H9 (cell line): ENCODE measurements around the gene TBCK. TPM values are rescaled to one million over a fixed set of nuclear protein-coding genes. Genes with fewer than 3 reads are reported as not detected.

Experiments
- DNase-seq: peaks from one replicate; pipeline ENCODE4 v3.0.0-alpha.2; 2017
- H2AFZ ChIP-seq: one replicate; pipeline ENCODE4 v1.6.1; 2013; ENCODE audit warnings: mild to moderate bottlenecking, low read length, control low read depth, moderate library complexity
- H2AK5ac ChIP-seq: 2 replicates; pipeline ENCODE4 v1.6.1; 2013; ENCODE audit warnings: low read length, control low read depth, mixed read lengths; ENCODE audit not compliant: insufficient read length
- H2BK120ac ChIP-seq: one replicate; pipeline ENCODE4 v1.6.1; 2013; ENCODE audit warnings: low read depth, mild to moderate bottlenecking, low read length, control low read depth, inconsistent platforms; ENCODE audit not compliant: poor library complexity, severe bottlenecking
- H2BK12ac ChIP-seq: 2 replicates; pipeline ENCODE4 v1.6.1; 2013; ENCODE audit warnings: low read length, control low read depth, mixed read lengths, low read depth; ENCODE audit not compliant: insufficient read length
- H2BK15ac ChIP-seq: 2 replicates; pipeline ENCODE4 v1.6.1; 2013; ENCODE audit warnings: low read depth, low read length, control low read depth
- H2BK20ac ChIP-seq: one replicate; pipeline ENCODE4 v1.6.1; 2013; ENCODE audit warnings: low read depth, mild to moderate bottlenecking, low read length, control low read depth, inconsistent platforms; ENCODE audit not compliant: poor library complexity, severe bottlenecking
- H2BK5ac ChIP-seq: 2 replicates; pipeline ENCODE4 v1.6.1; 2013; ENCODE audit warnings: low read length, control low read depth, mixed read lengths; ENCODE audit not compliant: insufficient read length
- H3K14ac ChIP-seq: 2 replicates; pipeline ENCODE4 v1.6.1; 2013; ENCODE audit warnings: low read length, control low read depth; ENCODE audit not compliant: insufficient read depth
- H3K18ac ChIP-seq: 2 replicates; pipeline ENCODE4 v1.6.1; 2013; ENCODE audit warnings: low read depth, mild to moderate bottlenecking, mixed read lengths, low read length, control low read depth; ENCODE audit not compliant: insufficient read length
- H3K23ac ChIP-seq: 2 replicates; pipeline ENCODE4 v1.6.1; 2013; ENCODE audit warnings: low read length, control low read depth, mixed read lengths, low read depth; ENCODE audit not compliant: insufficient read length
- H3K23me2 ChIP-seq: 2 replicates; pipeline ENCODE4 v1.6.1; 2013; ENCODE audit warnings: low read depth, mild to moderate bottlenecking, mixed read lengths, low read length, control low read depth; ENCODE audit not compliant: insufficient read length, poor library complexity, severe bottlenecking
- H3K27ac ChIP-seq: 2 replicates; pipeline ENCODE4 v1.5.1; 2013; ENCODE audit warnings: low read length, control low read depth, mixed read lengths, low read depth; ENCODE audit not compliant: insufficient read length
- H3K27me3 ChIP-seq: 2 replicates; pipeline ENCODE4 v1.6.1; 2013; ENCODE audit warnings: low read length, control low read depth, inconsistent platforms; ENCODE audit not compliant: insufficient read depth
- H3K4ac ChIP-seq: 2 replicates; pipeline ENCODE4 v1.6.1; 2013; ENCODE audit warnings: low read depth, mild to moderate bottlenecking, control low read depth, inconsistent platforms, low read length, moderate library complexity
- H3K4me1 ChIP-seq: 2 replicates; pipeline ENCODE4 v1.6.1; 2013; ENCODE audit warnings: low read length, control low read depth, inconsistent platforms; ENCODE audit not compliant: insufficient read depth
- H3K4me2 ChIP-seq: 2 replicates; pipeline ENCODE4 v1.6.1; 2013; ENCODE audit warnings: low read length, control low read depth, mixed read lengths; ENCODE audit not compliant: insufficient read length, insufficient read depth
- H3K56ac ChIP-seq: 2 replicates; pipeline ENCODE4 v1.6.1; 2013; ENCODE audit warnings: low read depth, mild to moderate bottlenecking, mixed read lengths, low read length, control low read depth; ENCODE audit not compliant: insufficient read length
- H3K79me1 ChIP-seq: 2 replicates; pipeline ENCODE4 v1.6.1; 2013; ENCODE audit warnings: low read depth, mild to moderate bottlenecking, moderate library complexity, low read length, control low read depth, inconsistent platforms; ENCODE audit not compliant: insufficient read depth, poor library complexity, severe bottlenecking
- H3K79me2 ChIP-seq: 2 replicates; pipeline ENCODE4 v1.6.1; 2013; ENCODE audit warnings: low read length, control low read depth, inconsistent platforms; ENCODE audit not compliant: insufficient read depth
- H3K9ac ChIP-seq: 2 replicates; pipeline ENCODE4 v1.6.1; 2013; ENCODE audit warnings: low read length, control low read depth, mixed read lengths; ENCODE audit not compliant: insufficient read length; ENCODE audit errors: extremely low read depth
- H3K9me3 ChIP-seq: one replicate; pipeline ENCODE4 v1.6.1; 2013; ENCODE audit warnings: low read depth, low read length, inconsistent platforms; ENCODE audit not compliant: control insufficient read depth
- H3T11ph ChIP-seq: one replicate; pipeline ENCODE4 v1.6.1; 2013; ENCODE audit warnings: mild to moderate bottlenecking, low read length, control low read depth, inconsistent platforms
- H4K20me1 ChIP-seq: one replicate; pipeline ENCODE4 v1.6.1; 2013; ENCODE audit not compliant: control insufficient read depth, insufficient read length, insufficient read depth
- H4K5ac ChIP-seq: 2 replicates; pipeline ENCODE4 v1.6.1; 2013; ENCODE audit warnings: low read depth, mild to moderate bottlenecking, mixed read lengths, low read length, control low read depth; ENCODE audit not compliant: insufficient read length
- H4K8ac ChIP-seq: replicated peaks from 2 replicates; pipeline ENCODE4 v1.6.1; 2013; ENCODE audit warnings: low read length, control low read depth, mixed read lengths, low read depth; ENCODE audit not compliant: insufficient read length
- H4K91ac ChIP-seq: 2 replicates; pipeline ENCODE4 v1.6.1; 2013; ENCODE audit warnings: low read depth, mild to moderate bottlenecking, moderate library complexity, mixed read lengths, low read length, control low read depth; ENCODE audit not compliant: insufficient read length
- H3K27ac Mint-ChIP-seq, 3 experiments: 2 replicates in 2 of 3; 3 replicates in 1 of 3; pipeline ENCODE4 v1.8.0; 2020 to 2021; ENCODE audit warnings: mixed read lengths in 3 of 3, mild to moderate bottlenecking in 1 of 3, moderate library complexity in 1 of 3
- H3K27me3 Mint-ChIP-seq: 2 replicates; pipeline ENCODE4 v1.8.0; 2021; ENCODE audit warnings: low read depth, mild to moderate bottlenecking, moderate library complexity, mixed read lengths
- H3K36me3 Mint-ChIP-seq, 3 experiments: 2 replicates in 2 of 3; 3 replicates in 1 of 3; pipeline ENCODE4 v1.8.0; 2020 to 2021; ENCODE audit warnings: low read depth in 3 of 3, mixed read lengths in 3 of 3; ENCODE audit not compliant: insufficient read depth in 1 of 3
- H3K4me1 Mint-ChIP-seq, 2 experiments: 2 replicates each; pipeline ENCODE4 v1.8.0; 2020; ENCODE audit warnings: mixed read lengths in 2 of 2
- H3K4me3 Mint-ChIP-seq, 2 experiments: 2 replicates in 1 of 2; 3 replicates in 1 of 2; pipeline ENCODE4 v1.8.0; 2020 to 2021; ENCODE audit warnings: mild to moderate bottlenecking in 2 of 2, mixed read lengths in 2 of 2, moderate library complexity in 1 of 2
- H3K9me3 Mint-ChIP-seq, 2 experiments: 2 replicates in 1 of 2; 3 replicates in 1 of 2; pipeline ENCODE4 v1.8.0; 2020; ENCODE audit warnings: mild to moderate bottlenecking in 2 of 2, mixed read lengths in 2 of 2, moderate library complexity in 1 of 2
- CTCF ChIP-seq: fragments of 200-600 bp; sonication (generic); conservative IDR thresholded peaks from 3 replicates; pipeline ENCODE4 v1.8.0; 2021; ENCODE audit warnings: antibody characterized with exemption, mild to moderate bottlenecking
- WGBS: extraction: QIAGEN DNeasy Blood & Tissue Kit; methylation state at CpG from one replicate; pipeline ENCODE4 v1.1.7; 2013; ENCODE audit warnings: missing lambda C conversion rate, low lambda C conversion rate, mixed read lengths; ENCODE audit not compliant: insufficient read length; ENCODE audit errors: extremely low coverage; 5-methylcytosine and 5-hydroxymethylcytosine counted together
- total RNA-seq: library from RNA; stranded (reverse); gene quantifications from 2 replicates; pipeline ENCODE4 v1.2.1, GENCODE V29; 2021

TBCK gene
- total RNA-seq, 1 experiment from 2014 or later = 22.1 TPM

DNA sequence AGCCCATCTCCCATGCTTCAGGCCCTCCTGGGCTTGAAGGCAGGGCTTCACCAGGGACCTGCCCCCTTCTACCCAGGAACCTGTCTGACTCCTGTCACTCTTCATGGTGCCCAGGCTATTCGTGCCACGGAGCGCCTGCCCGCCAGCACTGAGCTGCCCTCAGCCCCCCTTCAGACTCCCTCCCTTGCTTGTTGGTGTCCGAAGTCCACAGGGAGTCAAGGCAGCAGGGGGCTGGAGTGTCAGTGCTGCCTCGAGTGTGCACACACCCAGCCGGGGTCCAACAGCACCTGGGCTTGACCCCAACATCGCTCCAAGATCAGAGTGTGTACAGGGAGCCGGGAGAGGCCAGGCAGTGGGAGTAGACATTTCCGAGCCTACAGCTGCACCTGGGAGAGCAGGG is 59.8 kb downstream of the TBCK start:
- Histone ChIP-seq H3K4ac (no peak overlapping the region), H3K56ac (no peak overlapping the region), H3K4me1 (no peaks in the 10 kb centered on the region), H3K27me3 (no peaks in the 10 kb centered on the region), H3K79me1 (no peaks in the 10 kb centered on the region), H2AK5ac (no peak overlapping the region), H3K9ac (no peak overlapping the region), H3K79me2 (no peaks in the 10 kb centered on the region), H2BK120ac (no peak overlapping the region), H4K8ac (no peak overlapping the region), H3K23ac (no peak overlapping the region), H4K20me1 (no peaks in the 10 kb centered on the region), H3T11ph (no peak overlapping the region), H2BK20ac (no peak overlapping the region), H2BK5ac (no peak overlapping the region), H2BK15ac (no peak overlapping the region), H2BK12ac (no peak overlapping the region), H4K5ac (no peak overlapping the region), H4K91ac (no peak overlapping the region), H3K23me2 (no peaks in the 10 kb centered on the region), H3K4me2 (no peak overlapping the region), H2AFZ (no peak overlapping the region), H3K14ac (no peak overlapping the region; the same call in 1 of the 2 replicates), H3K9me3 (no peaks in the 10 kb centered on the region), H3K18ac (no peak overlapping the region), H3K27ac (no peak overlapping the region)
- no peaks in the 10 kb centered on the region; a peak in 1 of 7 replicates for H3K36me3 Mint-ChIP-seq
- WGBS = no CpG with 5 or more reads among the region's 10 CpGs
- H3K27me3 Mint-ChIP-seq = no peaks in the 10 kb centered on the region
- no peaks in the 10 kb centered on the region for H3K9me3 Mint-ChIP-seq
- peaks cover 11 to 15% of the 10 kb centered on the region in 2 experiments for H3K4me1 Mint-ChIP-seq
- H3K27ac Mint-ChIP-seq = no peak overlapping the region; a peak in 1 of 7 replicates
- no peak for TF ChIP-seq CTCF
- DNase-seq = no peak
- no peak overlapping the region for H3K4me3 Mint-ChIP-seq
